ENCODE results near the gene BABAM2. TPM values are rescaled to one million over a fixed set of nuclear protein-coding genes. Genes with fewer than 3 reads are reported as not detected.
A peak's percentile ranks its signal among the peaks of the same experiment; 100 is the strongest.

Gene BABAM2
- total RNA-seq, 1 experiment from 2014 or later: 43.5 TPM

- Mint-ChIP-seq H3K4me3 (ENCODE audit: low read depth, unreplicated experiment) (peak overlapping the region; percentile 33), H3K27me3 (ENCODE audit: unreplicated experiment) (no peaks in the 10 kb centered on the region), H3K4me1 (ENCODE audit: low read depth, unreplicated experiment) (peaks cover 56% of the 10 kb centered on the region), H3K9me3 (ENCODE audit: low read depth, unreplicated experiment) (no peaks in the 10 kb centered on the region), H3K27ac (ENCODE audit: unreplicated experiment) (peak overlapping the region; percentile 83), H3K36me3 (ENCODE audit: insufficient read depth, unreplicated experiment) (peaks cover 9% of the 10 kb centered on the region)
- no TSS peak for BruUV-seq (replicated peaks)
- intact Hi-C loops (cut with micrococcal nuclease; ENCODE audit: unreplicated experiment): no loop called here
- DNase-seq: peak; percentile 46
- TF ChIP-seq CTCF (IDR thresholded peaks at IDR 0.05; ENCODE audit: unreplicated experiment): no peak
- CTCF ChIA-PET: no interaction called here
Measured at GRCh38 chr2:28269019-28269784, 378.7 kb downstream of the BABAM2 start.

DNA sequence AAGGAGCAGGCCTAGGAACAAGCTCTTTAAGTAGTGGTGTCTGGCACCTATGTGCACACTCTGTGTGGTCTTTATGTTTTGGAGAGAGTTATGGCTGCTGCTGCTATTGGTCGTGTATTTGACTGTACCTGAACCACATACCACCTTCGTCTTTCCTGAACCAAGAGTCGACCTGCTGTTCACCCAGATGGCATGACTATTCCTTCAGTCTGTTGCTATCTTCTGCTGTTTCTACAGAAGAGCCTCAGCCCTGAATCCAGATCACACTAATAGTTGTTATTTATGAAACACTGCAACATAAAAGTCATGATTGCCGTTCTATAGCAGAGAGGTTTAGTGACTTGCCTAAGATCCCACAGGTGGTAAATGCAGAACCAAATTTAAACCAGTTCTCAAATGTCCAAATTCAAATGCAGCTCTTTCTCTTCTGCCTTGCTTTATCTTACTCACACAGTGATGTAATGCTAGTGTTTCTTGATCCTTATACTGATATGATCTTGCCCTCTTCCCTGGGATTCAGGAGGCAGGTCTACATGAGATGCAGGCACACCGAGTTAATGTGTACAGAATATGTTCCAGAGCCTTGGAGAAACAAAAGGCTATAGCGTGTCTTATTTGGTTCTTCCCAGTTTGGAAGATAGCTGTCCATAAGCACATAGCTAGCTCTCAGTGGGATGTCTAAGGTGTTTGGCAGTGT, 380.1 kb downstream of the BABAM2 start:
- DNase-seq: no peak
- Mint-ChIP-seq H3K9me3 (ENCODE audit: low read depth, unreplicated experiment) (no peaks in the 10 kb centered on the region), H3K4me3 (ENCODE audit: low read depth, unreplicated experiment) (no peak overlapping the region), H3K27me3 (ENCODE audit: unreplicated experiment) (no peaks in the 10 kb centered on the region), H3K27ac (ENCODE audit: unreplicated experiment) (peak overlapping the region; percentile 18), H3K4me1 (ENCODE audit: low read depth, unreplicated experiment) (peaks cover 70% of the 10 kb centered on the region), H3K36me3 (ENCODE audit: insufficient read depth, unreplicated experiment) (peaks cover 9% of the 10 kb centered on the region)
- CTCF ChIA-PET: interaction anchor here (0.6 kb wide), 1 partner anchor 527 kb away, joined by 4 read pairs; no protein-coding TSS in a partner anchor
- BruUV-seq (replicated peaks): no TSS peak
- intact Hi-C loops (cut with micrococcal nuclease; ENCODE audit: unreplicated experiment): no loop called here
- TF ChIP-seq CTCF (IDR thresholded peaks at IDR 0.05; ENCODE audit: unreplicated experiment): no peak

- H3K36me3 Mint-ChIP-seq (ENCODE audit: insufficient read depth, unreplicated experiment): peaks cover 9% of the 10 kb centered on the region
- no peak for TF ChIP-seq CTCF (IDR thresholded peaks at IDR 0.05; ENCODE audit: unreplicated experiment)
- CTCF ChIA-PET: no interaction called here
- intact Hi-C loops (cut with micrococcal nuclease; ENCODE audit: unreplicated experiment): no loop called here
- no peaks in the 10 kb centered on the region for H3K9me3 Mint-ChIP-seq (ENCODE audit: low read depth, unreplicated experiment)
- H3K27ac Mint-ChIP-seq (ENCODE audit: unreplicated experiment): peak overlapping the region; percentile 18
- H3K27me3 Mint-ChIP-seq (ENCODE audit: unreplicated experiment): no peaks in the 10 kb centered on the region
- BruUV-seq (replicated peaks): no TSS peak
- DNase-seq: no peak
- no peak overlapping the region for H3K4me3 Mint-ChIP-seq (ENCODE audit: low read depth, unreplicated experiment)
- peaks cover 74% of the 10 kb centered on the region for H3K4me1 Mint-ChIP-seq (ENCODE audit: low read depth, unreplicated experiment)
Measured at GRCh38 chr2:28271231-28271918, 380.8 kb downstream of the BABAM2 start.

GRCh38 chr2:28271919-28272250, 381.4 kb downstream of the BABAM2 start:
- BruUV-seq (replicated peaks): no TSS peak
- TF ChIP-seq CTCF (IDR thresholded peaks at IDR 0.05; ENCODE audit: unreplicated experiment): no peak
- H3K27ac Mint-ChIP-seq (ENCODE audit: unreplicated experiment): peak overlapping the region; percentile 2
- H3K4me3 Mint-ChIP-seq (ENCODE audit: low read depth, unreplicated experiment): no peak overlapping the region
- H3K4me1 Mint-ChIP-seq (ENCODE audit: low read depth, unreplicated experiment): peaks cover 78% of the 10 kb centered on the region
- intact Hi-C loops (cut with micrococcal nuclease; ENCODE audit: unreplicated experiment): no loop called here
- no peak for DNase-seq
- H3K27me3 Mint-ChIP-seq (ENCODE audit: unreplicated experiment): no peaks in the 10 kb centered on the region
- no peaks in the 10 kb centered on the region for H3K9me3 Mint-ChIP-seq (ENCODE audit: low read depth, unreplicated experiment)
- H3K36me3 Mint-ChIP-seq (ENCODE audit: insufficient read depth, unreplicated experiment): peaks cover 9% of the 10 kb centered on the region
- CTCF ChIA-PET: no interaction called here
